Naive thymus-derived CD4-positive, alpha-beta T cell (primary cell): ENCODE measurements around the gene MRGPRX3. TPM values are rescaled to one million over a fixed set of nuclear protein-coding genes. Genes with fewer than 3 reads are reported as not detected.

Experiments
- ATAC-seq: fragments of 150-1000 bp; cut with Tn5 transposase; 2 replicates; pipeline ENCODE4 v1.10.0; 2021; ENCODE audit warnings: mild to moderate bottlenecking, moderate library complexity
- CTCF ChIA-PET: fragments of 350-600 bp; sonication (Branson Sonifier 250); formaldehyde crosslinking; loops from one replicate; lab custom pipeline; 2021; ENCODE audit warnings: antibody characterized with exemption; lab: Charles Lee
- POLR2A ChIA-PET: fragments of 350-600 bp; sonication (Branson Sonifier 250); formaldehyde crosslinking; loops from one replicate; lab custom pipeline; 2021; ENCODE audit warnings: antibody characterized with exemption, inconsistent platforms; lab: Charles Lee
- DNase-seq, 9 donors: peaks; one replicate each; pipeline versions ENCODE4 v3.0.0 to v3.0.0-alpha.2; 2020 to 2022; ENCODE audit warnings: mixed read lengths in 1 of 9
- H3K27ac ChIP-seq: one replicate; pipeline ENCODE4 v1.7.0; 2013; ENCODE audit warnings: mild to moderate bottlenecking, low read depth, low read length, moderate library complexity
- H3K27me3 ChIP-seq, 2 donors: one replicate each; pipeline ENCODE4 v1.7.0; 2013; ENCODE audit warnings: low read length in 2 of 2, mild to moderate bottlenecking in 2 of 2, moderate library complexity in 2 of 2; ENCODE audit not compliant: control insufficient read depth in 2 of 2, insufficient read depth in 2 of 2
- H3K36me3 ChIP-seq, 3 experiments: 1 replicate in 2 of 3; 2 replicates in 1 of 3; pipeline ENCODE4 v1.7.0; 2013; ENCODE audit warnings: low read length in 3 of 3, mild to moderate bottlenecking in 3 of 3, moderate library complexity in 1 of 3; ENCODE audit not compliant: insufficient read depth in 3 of 3, control insufficient read depth in 2 of 3
- H3K4me1 ChIP-seq, 2 donors: one replicate each; pipeline ENCODE4 v1.7.0; 2013; ENCODE audit warnings: low read length in 2 of 2, mild to moderate bottlenecking in 2 of 2, moderate library complexity in 1 of 2; ENCODE audit not compliant: control insufficient read depth in 2 of 2, insufficient read depth in 2 of 2
- H3K4me3 ChIP-seq: 2 replicates; pipeline ENCODE4 v1.7.0; 2013; ENCODE audit warnings: mild to moderate bottlenecking, low read length
- H3K9me3 ChIP-seq, 3 experiments: 1 replicate in 2 of 3; 2 replicates in 1 of 3; pipeline ENCODE4 v1.7.0; 2013; ENCODE audit warnings: low read length in 3 of 3; ENCODE audit not compliant: control insufficient read depth in 2 of 3
- H3K27ac Mint-ChIP-seq, 9 donors: one replicate each; pipeline ENCODE4 v1.8.0; 2020 to 2022; ENCODE audit warnings: mixed read lengths in 9 of 9, mild to moderate bottlenecking in 8 of 9, moderate library complexity in 5 of 9, inconsistent platforms in 2 of 9
- H3K27me3 Mint-ChIP-seq, 5 donors: one replicate each; pipeline ENCODE4 v1.8.0; 2021 to 2022; ENCODE audit warnings: mixed read lengths in 5 of 5, mild to moderate bottlenecking in 1 of 5
- H3K36me3 Mint-ChIP-seq, 5 donors: one replicate each; pipeline ENCODE4 v1.8.0; 2020 to 2022; ENCODE audit warnings: mixed read lengths in 5 of 5, mild to moderate bottlenecking in 3 of 5, inconsistent platforms in 1 of 5
- H3K4me1 Mint-ChIP-seq, 7 donors: one replicate each; pipeline ENCODE4 v1.8.0; 2020 to 2022; ENCODE audit warnings: mixed read lengths in 7 of 7, mild to moderate bottlenecking in 3 of 7, inconsistent platforms in 1 of 7
- H3K4me3 Mint-ChIP-seq, 10 donors: one replicate each; pipeline ENCODE4 v1.8.0; 2020 to 2022; ENCODE audit warnings: mild to moderate bottlenecking in 10 of 10, mixed read lengths in 10 of 10, moderate library complexity in 6 of 10, inconsistent platforms in 2 of 10
- H3K9me3 Mint-ChIP-seq, 11 donors: one replicate each; pipeline ENCODE4 v1.8.0; 2020 to 2022; ENCODE audit warnings: mixed read lengths in 11 of 11, mild to moderate bottlenecking in 4 of 11, inconsistent platforms in 1 of 11, moderate library complexity in 1 of 11
- intact Hi-C, 2 donors: fragments of 100-400 bp; cut with micrococcal nuclease; formaldehyde crosslinking; loops; one replicate each; pipeline ENCODE4 v1.15.1; 2023
- polyA plus RNA-seq, 2 donors: library from polyadenylated mRNA; unstranded; fragments of 300-500 nt; fragmentation: Illumina TruSeq; gene quantifications; one replicate each; pipeline ENCODE4 v1.2.3, GENCODE V29; 2021
- total RNA-seq, 6 experiments: library from RNA in 5 of 6; stranded (reverse) in 5 of 6; gene quantifications; 1 replicate in 5 of 6; 2 replicates in 1 of 6; pipeline ENCODE4 v1.2.3 and lab custom pipeline; 2021 to 2026

The MRGPRX3 gene
- total and polyA plus RNA-seq, 7 experiments from 2014 or later, result not detected

DNA sequence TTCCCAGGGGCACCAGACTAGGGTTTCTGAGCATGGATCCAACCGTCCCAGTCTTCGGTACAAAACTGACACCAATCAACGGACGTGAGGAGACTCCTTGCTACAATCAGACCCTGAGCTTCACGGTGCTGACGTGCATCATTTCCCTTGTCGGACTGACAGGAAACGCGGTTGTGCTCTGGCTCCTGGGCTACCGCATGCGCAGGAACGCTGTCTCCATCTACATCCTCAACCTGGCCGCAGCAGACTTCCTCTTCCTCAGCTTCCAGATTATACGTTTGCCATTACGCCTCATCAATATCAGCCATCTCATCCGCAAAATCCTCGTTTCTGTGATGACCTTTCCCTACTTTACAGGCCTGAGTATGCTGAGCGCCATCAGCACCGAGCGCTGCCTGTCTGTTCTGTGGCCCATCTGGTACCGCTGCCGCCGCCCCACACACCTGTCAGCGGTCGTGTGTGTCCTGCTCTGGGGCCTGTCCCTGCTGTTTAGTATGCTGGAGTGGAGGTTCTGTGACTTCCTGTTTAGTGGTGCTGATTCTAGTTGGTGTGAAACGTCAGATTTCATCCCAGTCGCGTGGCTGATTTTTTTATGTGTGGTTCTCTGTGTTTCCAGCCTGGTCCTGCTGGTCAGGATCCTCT lies 41.0 kb downstream of the MRGPRX3 start:
- Histone ChIP-seq H3K4me3 (no peak overlapping the region), H3K36me3 (no peaks in the 10 kb centered on the region), H3K4me1 (no peaks in the 10 kb centered on the region), H3K9me3 (no peaks in the 10 kb centered on the region), H3K27me3 (peaks cover 0 to 5% of the 10 kb centered on the region in 2 donors), H3K27ac (no peak overlapping the region)
- no peak for DNase-seq
- H3K4me3 Mint-ChIP-seq, result no peak overlapping the region
- peaks cover 0 to 5% (median 0%) of the 10 kb centered on the region in 5 donors for H3K36me3 Mint-ChIP-seq
- no peaks in the 10 kb centered on the region for H3K9me3 Mint-ChIP-seq
- ATAC-seq, result no peak
- peak overlapping the region in 1 of 9 donors; percentile 74 for H3K27ac Mint-ChIP-seq
- POLR2A ChIA-PET, result no interaction called here
- CTCF ChIA-PET, result no interaction called here
- peaks cover 29 to 43% (median 40%) of the 10 kb centered on the region in 5 donors for H3K27me3 Mint-ChIP-seq
- no peaks in the 10 kb centered on the region for H3K4me1 Mint-ChIP-seq
- intact Hi-C loops, result no loop called here

Other genes with a start within 250 kb of the MRGPRX3 start
- 10 to 100 TPM; 35.0 to 57.7 (median 52.9) TPM for gene SERGEF, start 119.5 kb upstream of the MRGPRX3 start, total RNA-seq
- 10 to 100 TPM; 77.0 to 93.5 TPM for gene SERGEF, start 119.5 kb upstream of the MRGPRX3 start, polyA plus RNA-seq
- 1 to 10 TPM in 2 of 5 experiments, under 1 TPM in 3; 0.41 to 2.7 (median 0.92) TPM for gene TPH1, start 86.3 kb upstream of the MRGPRX3 start, total RNA-seq
- under 1 TPM in 1 of 2 donors, not detected in 1; 0.06 TPM for gene TPH1, start 86.3 kb upstream of the MRGPRX3 start, polyA plus RNA-seq
- gene SAAL1, start 26.5 kb upstream of the MRGPRX3 start, total RNA-seq, result 10 to 100 TPM; 16.0 to 25.3 (median 19.3) TPM
- gene SAAL1, start 26.5 kb upstream of the MRGPRX3 start, polyA plus RNA-seq, result 10 to 100 TPM; 14.6 to 15.2 TPM
- gene MRGPRX4, start 40.3 kb downstream of the MRGPRX3 start, total RNA-seq, result not detected
- not detected for gene MRGPRX4, start 40.3 kb downstream of the MRGPRX3 start, polyA plus RNA-seq
- under 1 TPM in 1 of 5 experiments, not detected in 4; 0.31 TPM for gene SAA4, start 104.2 kb downstream of the MRGPRX3 start, total RNA-seq
- not detected for gene SAA4, start 104.2 kb downstream of the MRGPRX3 start, polyA plus RNA-seq
- gene SAA2, start 116.1 kb downstream of the MRGPRX3 start, total RNA-seq, result not detected
- gene SAA2, start 116.1 kb downstream of the MRGPRX3 start, polyA plus RNA-seq, result not detected
- not detected for gene SAA1, start 133.7 kb downstream of the MRGPRX3 start, total RNA-seq
- gene SAA1, start 133.7 kb downstream of the MRGPRX3 start, polyA plus RNA-seq, result not detected
- gene HPS5, start 189.6 kb downstream of the MRGPRX3 start, total RNA-seq, result 10 to 100 TPM; 13.0 to 22.3 (median 16.6) TPM
- 10 to 100 TPM; 13.2 to 15.6 TPM for gene HPS5, start 189.6 kb downstream of the MRGPRX3 start, polyA plus RNA-seq
- gene GTF2H1, start 190.0 kb downstream of the MRGPRX3 start, total RNA-seq, result 10 to 100 TPM; 26.3 to 63.2 (median 59.0) TPM
- gene GTF2H1, start 190.0 kb downstream of the MRGPRX3 start, polyA plus RNA-seq, result 10 to 100 TPM; 39.3 to 43.2 TPM